HCT116 (cell line): ENCODE data around the gene DNAJC5. TPM values are rescaled to one million over a fixed set of nuclear protein-coding genes. Genes with fewer than 3 reads are reported as not detected.

Source experiments
- ATAC-seq: fragments of 200-7000 bp; cut with Tn5 transposase; 2 replicates; pipeline ENCODE4 v1.9.1; 2020; ENCODE audit warnings: mild to moderate bottlenecking, moderate library complexity
- BruUV-seq: library from RNA; stranded (reverse); fragments of 400-500 nt; replicated peaks from 2 replicates; lab custom pipeline; 2021; lab: Mats Ljungman, UMichigan
- CTCF ChIA-PET: fragments of 300-600 bp; sonication (Branson Sonifier 250); formaldehyde crosslinking; loops from one replicate; lab custom pipeline; 2021; ENCODE audit warnings: antibody characterized with exemption; lab: Charles Lee
- POLR2A ChIA-PET: fragments of 300-600, 350-600 bp; sonication (Branson Sonifier 250); formaldehyde crosslinking; loops from one replicate; lab custom pipeline; 2021; ENCODE audit warnings: antibody characterized with exemption; lab: Charles Lee
- RAD21 ChIA-PET, 2 experiments: fragments of 300-600 bp; sonication (Branson Sonifier 250); formaldehyde crosslinking; loops; one replicate each; lab custom pipeline; 2023; ENCODE audit warnings: low total read pairs in 2 of 2; ENCODE audit not compliant: uncharacterized antibody in 2 of 2, unreplicated experiment in 2 of 2, low non-redundant PET in 1 of 2; lab: Charles Lee
- DNase-seq: peaks from one replicate; pipeline ENCODE4 v3.0.0-alpha.2; 2010; ENCODE audit warnings: low read depth, low spot score
- H2AFZ ChIP-seq: fragments of 200-600 bp; shearing (Covaris generic), sonication (generic); 2 replicates; pipeline ENCODE4 v1.6.1; 2017; ENCODE audit warnings: low read depth, mixed run types, mixed read lengths, antibody characterized with exemption, low read length; ENCODE audit not compliant: poor library complexity, severe bottlenecking
- H3K27ac ChIP-seq: 2 replicates; pipeline ENCODE4 v1.5.1; 2012; ENCODE audit warnings: low read depth, low read length
- H3K27me3 ChIP-seq: fragments of 200-600 bp; sonication (generic); 2 replicates; pipeline ENCODE4 v1.6.1; 2016; ENCODE audit warnings: mixed run types, low read length, mixed read lengths; ENCODE audit not compliant: insufficient read depth
- H3K36me3 ChIP-seq, 2 experiments: fragments of 200-500 bp in 1 of 2; fragments of 200-600 bp in 1 of 2; sonication (Bioruptor generic) in 1 of 2; sonication (generic) in 1 of 2; 2 replicates each; pipeline versions ENCODE4 v1.5.1 to v1.6.1; 2014 to 2016; ENCODE audit warnings: low read length in 2 of 2, inconsistent platforms in 1 of 2, mixed read lengths in 1 of 2, mixed run types in 1 of 2; ENCODE audit not compliant: insufficient read depth in 2 of 2, control insufficient read depth in 1 of 2
- H3K4me1 ChIP-seq, 2 experiments: fragments of 200-600 bp in 1 of 2; sonication (generic) in 1 of 2; 2 replicates each; pipeline versions ENCODE4 v1.5.1 to v1.6.1; 2012 to 2017; ENCODE audit warnings: low read length in 2 of 2, inconsistent platforms in 1 of 2, mild to moderate bottlenecking in 1 of 2, mixed read lengths in 1 of 2, mixed run types in 1 of 2, moderate library complexity in 1 of 2; ENCODE audit not compliant: insufficient read depth in 2 of 2, control insufficient read depth in 1 of 2
- H3K4me2 ChIP-seq: fragments of 200-600 bp; sonication (generic); 2 replicates; pipeline ENCODE4 v1.6.1; 2017; ENCODE audit warnings: mixed run types, low read length, mixed read lengths
- H3K4me3 ChIP-seq, 2 experiments: fragments of 200-600 bp in 1 of 2; sonication (generic) in 1 of 2; replicated peaks in 1 of 2; 2 replicates each; pipeline ENCODE4 v1.5.1; 2011 to 2016; ENCODE audit warnings: low read length in 2 of 2, control low read depth in 1 of 2, low read depth in 1 of 2, mild to moderate bottlenecking in 1 of 2, mixed read lengths in 1 of 2, mixed run types in 1 of 2
- H3K79me2 ChIP-seq: fragments of 200-600 bp; sonication (generic); 2 replicates; pipeline ENCODE4 v1.6.1; 2017; ENCODE audit warnings: mild to moderate bottlenecking, mixed run types, low read length, moderate library complexity, mixed read lengths; ENCODE audit not compliant: insufficient read depth
- H3K9ac ChIP-seq: fragments of 200-600 bp; sonication (generic); 2 replicates; pipeline ENCODE4 v1.6.1; 2016; ENCODE audit warnings: low read length, mixed read lengths
- H3K9me2 ChIP-seq: fragments of 200-600 bp; sonication (generic), shearing (Covaris generic); 2 replicates; pipeline ENCODE4 v1.6.1; 2017; ENCODE audit warnings: mixed run types, mild to moderate bottlenecking, moderate library complexity; ENCODE audit not compliant: insufficient read depth
- H3K9me3 ChIP-seq, 2 experiments: fragments of 200-500 bp in 1 of 2; fragments of 200-600 bp in 1 of 2; sonication (Bioruptor generic) in 1 of 2; sonication (generic) in 1 of 2; 2 replicates each; pipeline ENCODE4 v1.6.1; 2014 to 2017; ENCODE audit warnings: low read length in 2 of 2, mixed read lengths in 2 of 2, inconsistent platforms in 1 of 2, low read depth in 1 of 2, mild to moderate bottlenecking in 1 of 2, mixed run types in 1 of 2, moderate library complexity in 1 of 2; ENCODE audit not compliant: control insufficient read depth in 1 of 2, insufficient read depth in 1 of 2
- H4K20me1 ChIP-seq: fragments of 200-600 bp; sonication (generic), shearing (Covaris generic); 2 replicates; pipeline ENCODE4 v1.6.1; 2017; ENCODE audit warnings: mixed run types, mild to moderate bottlenecking, moderate library complexity; ENCODE audit not compliant: insufficient read depth
- ATF3 ChIP-seq: IDR thresholded peaks from 2 replicates; pipeline ENCODE4 v1.6.1; 2012
- CEBPB ChIP-seq: IDR thresholded peaks from 2 replicates; pipeline ENCODE4 v1.6.1; 2012; ENCODE audit warnings: low read depth
- CTCF ChIP-seq, 3 experiments: fragments of 200-600 bp in 1 of 3; sonication (generic) in 1 of 3; IDR thresholded peaks in 2 of 3; conservative IDR thresholded peaks in 1 of 3; 2 replicates each; pipeline ENCODE4 v1.5.1; 2012 to 2017; ENCODE audit warnings: low read depth in 2 of 3, low read length in 2 of 3, antibody characterized with exemption in 1 of 3, borderline replicate concordance in 1 of 3, control low read depth in 1 of 3, mild to moderate bottlenecking in 1 of 3, mixed read lengths in 1 of 3, mixed run types in 1 of 3, moderate library complexity in 1 of 3; ENCODE audit not compliant: insufficient read depth in 1 of 3
- EGR1 ChIP-seq: IDR thresholded peaks from 2 replicates; pipeline ENCODE4 v1.6.1; 2012; ENCODE audit warnings: low read depth
- ELF1 ChIP-seq: IDR thresholded peaks from 2 replicates; pipeline ENCODE4 v1.6.1; 2012; ENCODE audit warnings: low read depth, borderline replicate concordance
- EZH2 ChIP-seq: fragments of 200-600 bp; sonication (generic); IDR thresholded peaks from 2 replicates; pipeline ENCODE4 v1.6.1; 2017; ENCODE audit warnings: antibody characterized with exemption, mixed run types
- EZH2phosphoT487 ChIP-seq: fragments of 200-600 bp; IDR thresholded peaks from 2 replicates; pipeline ENCODE4 v1.6.1; 2018; ENCODE audit warnings: antibody characterized with exemption, borderline replicate concordance
- FOSL1 ChIP-seq: IDR thresholded peaks from 2 replicates; pipeline ENCODE4 v1.6.1; 2012; ENCODE audit warnings: low read depth
- MAX ChIP-seq: IDR thresholded peaks from 2 replicates; pipeline ENCODE4 v1.6.1; 2012
- POLR2A ChIP-seq: IDR thresholded peaks from 2 replicates; pipeline ENCODE4 v1.7.0; 2011; ENCODE audit warnings: borderline replicate concordance; ENCODE audit not compliant: insufficient read depth, insufficient read length; ENCODE audit errors: extremely low read depth
- POLR2AphosphoS5 ChIP-seq: IDR thresholded peaks from 2 replicates; pipeline ENCODE4 v1.6.1; 2011; ENCODE audit warnings: mild to moderate bottlenecking, low read depth, low read length, moderate library complexity
- RAD21 ChIP-seq: IDR thresholded peaks from 2 replicates; pipeline ENCODE4 v1.6.1; 2012; ENCODE audit warnings: low read depth, mild to moderate bottlenecking
- REST ChIP-seq: IDR thresholded peaks from 2 replicates; pipeline ENCODE4 v1.6.1; 2012; ENCODE audit warnings: low read depth
- SP1 ChIP-seq: IDR thresholded peaks from 2 replicates; pipeline ENCODE4 v1.6.1; 2012; ENCODE audit warnings: low read depth
- SRF ChIP-seq: IDR thresholded peaks from 2 replicates; pipeline ENCODE4 v1.6.1; 2012; ENCODE audit warnings: low read depth
- TCF7L2 ChIP-seq: IDR thresholded peaks from 2 replicates; pipeline ENCODE4 v1.7.0; 2011; ENCODE audit warnings: borderline replicate concordance, inconsistent platforms; ENCODE audit not compliant: insufficient read depth, insufficient read length; ENCODE audit errors: extremely low read depth
- YY1 ChIP-seq: IDR thresholded peaks from 2 replicates; pipeline ENCODE4 v1.6.1; 2011; ENCODE audit warnings: low read length, low read depth, moderate library complexity, mild to moderate bottlenecking; ENCODE audit not compliant: insufficient replicate concordance; ENCODE audit errors: extremely low read depth
- ZNF274 ChIP-seq: fragments of 200-500 bp; sonication (Bioruptor generic); IDR thresholded peaks from 2 replicates; pipeline ENCODE4 v1.6.1; 2014; ENCODE audit warnings: mild to moderate bottlenecking, low read depth, low read length, inconsistent platforms
- intact Hi-C: fragments of 100-400 bp; cut with micrococcal nuclease; formaldehyde crosslinking; loops from 2 replicates; pipeline ENCODE4 v1.10.0; 2022
- total RNA-seq: library from RNA; stranded (reverse); gene quantifications from one replicate; pipeline ENCODE4 v1.2.1, GENCODE V29; 2021; ENCODE audit not compliant: unreplicated experiment

The DNAJC5 gene
- total RNA-seq, 1 experiment from 2014 or later: 38.3 TPM

- Histone ChIP-seq H3K4me1 (no peaks in the 10 kb centered on the region), H3K27ac (no peak overlapping the region)
- TF ChIP-seq ATF3: no peak
- TF ChIP-seq SP1: no peak
- TF ChIP-seq EZH2: no peak
- no peak for TF ChIP-seq TCF7L2
- no peak for TF ChIP-seq ELF1
- TF ChIP-seq EZH2phosphoT487: no peak
- no peak for TF ChIP-seq CEBPB
- TF ChIP-seq POLR2A: no peak
- no peak for TF ChIP-seq CTCF (IDR thresholded peaks at IDR 0.05 in 2 of 3, conservative IDR thresholded peaks at IDR 0.05 in 1 of 3; ENCODE audit: borderline replicate concordance in 1 of 3, insufficient read depth in 1 of 3, low read depth in 2 of 3, low read length in 2 of 3)
- no peak for TF ChIP-seq EGR1
- no peak for TF ChIP-seq MAX
- TF ChIP-seq SRF: no peak
- no peak for TF ChIP-seq REST
- TF ChIP-seq YY1: no peak
- TF ChIP-seq RAD21: no peak
- TF ChIP-seq POLR2AphosphoS5: no peak
- TF ChIP-seq FOSL1: no peak
- TF ChIP-seq ZNF274: no peak
- TF ChIP-seq, all 23 proteins: peak for 0
- intact Hi-C loops: no loop called here
- Histone ChIP-seq H4K20me1 (no peaks in the 10 kb centered on the region), H3K36me3 (peaks cover 10 to 12% of the 10 kb centered on the region in 2 experiments), H3K27me3 (no peaks in the 10 kb centered on the region), H3K4me3 (no peak overlapping the region), H3K9me2 (no peaks in the 10 kb centered on the region), H3K9me3 (no peaks in the 10 kb centered on the region), H3K9ac (no peak overlapping the region), H2AFZ (no peak overlapping the region), H3K4me2 (no peak overlapping the region), H3K79me2 (peaks cover 71% of the 10 kb centered on the region)
- DNase-seq (no peak), ATAC-seq (no peak)
- CTCF ChIA-PET: no interaction called here
- POLR2A ChIA-PET: no interaction called here
- RAD21 ChIA-PET: no interaction called here
- BruUV-seq: no TSS peak
Observed at GRCh38 chr20:63923651-63924050, 28.7 kb downstream of the DNAJC5 start.
